ENCODE measurements around the gene STK4. TPM values are rescaled to one million over a fixed set of nuclear protein-coding genes. Genes with fewer than 3 reads are reported as not detected.
A peak's percentile ranks its signal among the peaks of the same experiment; 100 is the strongest.

The STK4 gene
- 10 to 100 TPM; 34.3 to 46.6 (median 36.6) TPM for total RNA-seq (2021; fragmentation: NEBNext Ultra II Directional; extraction: Animal tissue kit (Norgen Biotek cat#: 25700))
- long read RNA-seq, full-length matches to known transcripts: 2 of 42 reads
- long read RNA-seq, partial matches to known transcripts: 11 of 42 reads
- long read RNA-seq, other reads (novel, unspliced or antisense): 29 of 42 reads

- peaks cover 3% of the 10 kb centered on the region for H3K27me3 Mint-ChIP-seq (ENCODE audit: insufficient read depth)
- peak within 1 kb of the TSS; percentile 84 for H3K27ac Mint-ChIP-seq
- TF ChIP-seq CTCF (IDR thresholded peaks at IDR 0.05): peak; percentile 73
- H3K4me3 Mint-ChIP-seq: peak within 1 kb of the TSS; percentile 96
- no peaks in the 10 kb centered on the region for H3K9me3 Mint-ChIP-seq
- H3K36me3 Mint-ChIP-seq (ENCODE audit: low read depth): no peaks in the 10 kb centered on the region; the same call in 1 of the 2 replicates
- H3K4me1 Mint-ChIP-seq (ENCODE audit: low read depth): peaks cover 66% of the 10 kb centered on the region
- DNase-seq: peak; percentile 79
These were observed at the start of gene STK4 for GRCh38 chr20:44966030-44966961. STK4 (plus strand) TSS chr20:44966512; CDS start chr20:44966569, 57 bp downstream.

- no peak for TF ChIP-seq CTCF (IDR thresholded peaks at IDR 0.05)
- H3K4me3 Mint-ChIP-seq: no peak overlapping the region
- H3K27ac Mint-ChIP-seq: no peak overlapping the region
- no peaks in the 10 kb centered on the region; the same call in 1 of the 2 replicates for H3K27me3 Mint-ChIP-seq (ENCODE audit: insufficient read depth)
- no peaks in the 10 kb centered on the region for H3K9me3 Mint-ChIP-seq
- H3K4me1 Mint-ChIP-seq (ENCODE audit: low read depth): peaks cover 2% of the 10 kb centered on the region; the same call in 1 of the 2 replicates
- H3K36me3 Mint-ChIP-seq (ENCODE audit: low read depth): peaks cover 22% of the 10 kb centered on the region
- DNase-seq: no peak
These were observed 49.7 kb upstream of the STK4 start for GRCh38 chr20:44916586-44916985.

- no peaks in the 10 kb centered on the region; the same call in 1 of the 2 replicates for H3K27me3 Mint-ChIP-seq (ENCODE audit: insufficient read depth)
- H3K4me3 Mint-ChIP-seq: no peak overlapping the region
- DNase-seq: no peak
- TF ChIP-seq CTCF (IDR thresholded peaks at IDR 0.05): no peak
- H3K36me3 Mint-ChIP-seq (ENCODE audit: low read depth): peaks cover 21% of the 10 kb centered on the region
- no peaks in the 10 kb centered on the region for H3K4me1 Mint-ChIP-seq (ENCODE audit: low read depth)
- H3K27ac Mint-ChIP-seq: no peak overlapping the region
- H3K9me3 Mint-ChIP-seq: no peaks in the 10 kb centered on the region
These were observed 48.9 kb upstream of the STK4 start for GRCh38 chr20:44917399-44917798.

- H3K4me1 Mint-ChIP-seq (ENCODE audit: low read depth): no peaks in the 10 kb centered on the region
- H3K27ac Mint-ChIP-seq: no peak overlapping the region
- peaks cover 12% of the 10 kb centered on the region; the same call in 1 of the 2 replicates for H3K36me3 Mint-ChIP-seq (ENCODE audit: low read depth)
- DNase-seq: no peak
- no peaks in the 10 kb centered on the region for H3K9me3 Mint-ChIP-seq
- no peak overlapping the region for H3K4me3 Mint-ChIP-seq
- no peaks in the 10 kb centered on the region; the same call in 1 of the 2 replicates for H3K27me3 Mint-ChIP-seq (ENCODE audit: insufficient read depth)
- no peak for TF ChIP-seq CTCF (IDR thresholded peaks at IDR 0.05)
These were observed 48.0 kb upstream of the STK4 start for GRCh38 chr20:44918342-44918741.

- no peaks in the 10 kb centered on the region for H3K27me3 Mint-ChIP-seq (ENCODE audit: insufficient read depth)
- no peak for TF ChIP-seq CTCF (IDR thresholded peaks at IDR 0.05)
- H3K4me3 Mint-ChIP-seq: no peak overlapping the region
- DNase-seq: no peak
- H3K36me3 Mint-ChIP-seq (ENCODE audit: low read depth): 0 out of 2 replicates have a peak, but pooled peaks cover 9% of the 10 kb centered on the region
- no peaks in the 10 kb centered on the region for H3K9me3 Mint-ChIP-seq
- H3K4me1 Mint-ChIP-seq (ENCODE audit: low read depth): no peaks in the 10 kb centered on the region
- H3K27ac Mint-ChIP-seq: no peak overlapping the region
These were observed 47.6 kb upstream of the STK4 start for GRCh38 chr20:44918761-44919160.

All from HFFc6 (cell line).